Left lung (tissue), 10 donors: ENCODE data around the gene TMEM31. TPM values are rescaled to one million over a fixed set of nuclear protein-coding genes. Genes with fewer than 3 reads are reported as not detected.

Source experiments
- ATAC-seq: fragments of 200-7000 bp; cut with Tn5 transposase; one replicate; pipeline ENCODE4 v1.9.1; 2020; ENCODE audit warnings: moderate library complexity
- DNase-seq, 4 donors: peaks; one replicate each; pipeline ENCODE4 v3.0.0-alpha.2; 2013 to 2020
- H3K27ac ChIP-seq, 2 donors: fragments of 200-600 bp; sonication (generic) in 1 of 2; one replicate each; pipeline versions ENCODE4 v1.5.0 to v1.8.0; 2020 to 2021
- H3K27me3 ChIP-seq, 2 donors: fragments of 200-600 bp; sonication (generic) in 1 of 2; one replicate each; pipeline versions ENCODE4 v1.5.0 to v1.8.0; 2020 to 2021
- H3K36me3 ChIP-seq, 2 donors: fragments of 200-600 bp; sonication (generic) in 1 of 2; one replicate each; pipeline versions ENCODE4 v1.5.0 to v1.8.0; 2020 to 2021
- H3K4me1 ChIP-seq, 2 donors: fragments of 200-600 bp; one replicate each; pipeline ENCODE4 v1.8.0; 2021
- H3K4me3 ChIP-seq, 2 donors: fragments of 200-600 bp; sonication (generic) in 1 of 2; one replicate each; pipeline versions ENCODE4 v1.5.0 to v1.8.0; 2020 to 2021; ENCODE audit warnings: mild to moderate bottlenecking in 1 of 2
- H3K9me3 ChIP-seq, 2 donors: fragments of 200-600 bp; sonication (generic) in 1 of 2; one replicate each; pipeline versions ENCODE4 v1.5.0 to v1.8.0; 2020 to 2021
- CTCF ChIP-seq, 2 donors: fragments of 200-600 bp; sonication (generic) in 1 of 2; IDR thresholded peaks; one replicate each; pipeline versions ENCODE4 v1.5.0 to v1.8.0; 2021; ENCODE audit warnings: antibody characterized with exemption in 2 of 2
- intact Hi-C, 2 donors: fragments of 100-400 bp; cut with DNase I; formaldehyde crosslinking; loops; one replicate each; pipeline versions ENCODE4 v1.11.2 to v1.14.2; 2022
- polyA plus RNA-seq, 6 donors: library from polyadenylated mRNA; unstranded; fragments of 120-200 nt; gene quantifications; one replicate each; pipeline ENCODE4 v1.2.1, GENCODE V29; 2013; ENCODE audit not compliant: insufficient read length in 6 of 6
- total RNA-seq, 2 donors: library from RNA; stranded (reverse); fragmentation: NEBNext Ultra II Directional; extraction: Animal tissue kit (Norgen Biotek cat#: 25700); gene quantifications; one replicate each; pipeline ENCODE4 v1.2.1, GENCODE V29; 2021
- donor health status: DM: no; HTN: yes; CAD: no.
- donor health status: DM: no; HTN: no; CAD: no.

TMEM31 gene
- total and polyA plus RNA-seq, 8 donors: 0.80 to 1.8 (median 1.5) TPM; not detected in 2

- H3K9me3 ChIP-seq: no peaks in the 10 kb centered on the region
- no peak for TF ChIP-seq CTCF (IDR thresholded peaks at IDR 0.05)
- H3K4me1 ChIP-seq: no peaks in the 10 kb centered on the region
- DNase-seq: no peak
- no peak overlapping the region for H3K4me3 ChIP-seq
- H3K27me3 ChIP-seq: peaks cover 0 to 5% of the 10 kb centered on the region in 2 donors
- no peak overlapping the region for H3K27ac ChIP-seq
- intact Hi-C loops: no loop called here
- ATAC-seq: no peak
- H3K36me3 ChIP-seq: peaks cover 0 to 44% of the 10 kb centered on the region in 2 donors
Measured at GRCh38 chrX:103674531-103675454, 35.9 kb upstream of the TMEM31 start.

GRCh38 chrX:103678199-103678993 is 32.3 kb upstream of the TMEM31 start:
- Histone ChIP-seq H3K4me1 (peaks cover 0 to 4% of the 10 kb centered on the region in 2 donors), H3K27ac (no peak overlapping the region), H3K36me3 (peaks cover 0 to 68% of the 10 kb centered on the region in 2 donors), H3K4me3 (no peak overlapping the region), H3K9me3 (no peaks in the 10 kb centered on the region), H3K27me3 (peaks cover 0 to 8% of the 10 kb centered on the region in 2 donors)
- DNase-seq (no peak), ATAC-seq (no peak)
- intact Hi-C loops: no loop called here
- TF ChIP-seq CTCF (IDR thresholded peaks at IDR 0.05): no peak

GRCh38 chrX:103681443-103681842 is 29.3 kb upstream of the TMEM31 start:
- Histone ChIP-seq H3K9me3 (no peaks in the 10 kb centered on the region), H3K4me1 (peaks cover 0 to 9% of the 10 kb centered on the region in 2 donors), H3K27me3 (peaks cover 0 to 3% of the 10 kb centered on the region in 2 donors), H3K36me3 (peaks cover 0 to 71% of the 10 kb centered on the region in 2 donors), H3K4me3 (no peak overlapping the region), H3K27ac (no peak overlapping the region)
- TF ChIP-seq CTCF (IDR thresholded peaks at IDR 0.05): no peak
- intact Hi-C loops: loop anchor here in 1 of 2 donors (10.0 kb wide), 1 partner anchor 147 kb away; no protein-coding TSS in a partner anchor
- ATAC-seq (no peak), DNase-seq (no peak)

- no peak for DNase-seq
- no peak for ATAC-seq
- peaks cover 0 to 36% of the 10 kb centered on the region in 2 donors for H3K36me3 ChIP-seq
- intact Hi-C loops: loop anchor here in 1 of 2 donors (10.0 kb wide), 1 partner anchor 151 kb away; no protein-coding TSS in a partner anchor
- H3K27ac ChIP-seq: peak overlapping the region in 1 of 2 donors; percentile 96
- H3K9me3 ChIP-seq: no peaks in the 10 kb centered on the region
- peaks cover 0 to 9% of the 10 kb centered on the region in 2 donors for H3K4me1 ChIP-seq
- peak overlapping the region; percentile 34 to 53 for H3K4me3 ChIP-seq
- peaks cover 0 to 3% of the 10 kb centered on the region in 2 donors for H3K27me3 ChIP-seq
- no peak for TF ChIP-seq CTCF (IDR thresholded peaks at IDR 0.05)
Measured at GRCh38 chrX:103685396-103685795, 25.3 kb upstream of the TMEM31 start.
